ENCODE results near the gene ULBP1.
"Not testable (repeated sequence)": the region's sequence is repeated elsewhere in the genome, so short reads cannot be mapped to it uniquely, and the experiment has no call there.

DNA sequence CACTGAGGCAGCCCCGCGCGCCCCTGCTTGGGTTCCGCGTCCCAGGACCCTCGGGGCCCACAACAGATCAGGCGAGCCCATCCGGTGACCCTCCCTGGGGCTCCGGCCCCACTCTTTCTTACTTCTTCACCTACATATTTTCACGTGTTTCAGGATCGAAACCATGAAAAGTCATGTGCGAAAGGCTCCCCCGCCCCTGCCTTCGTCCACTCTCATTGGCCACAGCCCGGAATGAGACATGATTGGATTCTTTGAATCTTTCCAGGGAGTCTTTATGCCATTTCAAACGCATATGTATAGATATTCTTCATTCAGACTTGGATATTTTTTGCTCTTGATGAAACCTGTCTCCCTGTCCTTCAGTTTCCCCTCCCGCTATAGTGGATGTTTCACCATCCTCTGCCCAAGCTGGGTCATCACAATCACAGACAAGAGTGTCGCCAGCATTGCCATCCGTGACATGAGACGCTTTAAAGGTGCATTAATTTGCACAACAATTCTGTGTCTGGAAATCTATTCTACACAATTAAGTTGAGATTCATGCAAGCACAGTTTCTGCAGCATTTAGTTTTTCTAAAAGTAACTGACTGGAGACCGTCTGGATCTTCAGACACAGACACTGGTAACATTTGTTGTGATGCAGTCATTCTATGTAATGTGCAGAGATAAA lies 8.6 kb upstream of the ULBP1 start:
- not testable (repeated sequence) for TF ChIP-seq CTCF, POLR2A (IDR thresholded peaks at IDR 0.05)

All from thyroid gland (tissue), 4 donors.